Activated CD4-positive, alpha-beta T cell treated with anti-CD3 and anti-CD28 coated beads, Interleukin-2, amount 10 ng/mL, durations not matched to agents 24 days and 14 days (primary cell): ENCODE results near the gene ACO1. TPM values are rescaled to one million over a fixed set of nuclear protein-coding genes. Genes with fewer than 3 reads are reported as not detected.

ENCODE experiments used
- DNase-seq: peaks from one replicate; pipeline ENCODE4 v3.0.0; 2022
- H3K27ac Mint-ChIP-seq: one replicate; pipeline ENCODE4 v1.8.0; 2022; ENCODE audit warnings: mild to moderate bottlenecking, mixed read lengths
- H3K27me3 Mint-ChIP-seq: one replicate; pipeline ENCODE4 v1.8.0; 2022; ENCODE audit warnings: mixed read lengths
- H3K36me3 Mint-ChIP-seq: one replicate; pipeline ENCODE4 v1.8.0; 2022; ENCODE audit warnings: low read depth, mild to moderate bottlenecking, mixed read lengths
- H3K4me1 Mint-ChIP-seq: one replicate; pipeline ENCODE4 v1.8.0; 2021; ENCODE audit warnings: mixed read lengths
- H3K4me3 Mint-ChIP-seq: one replicate; pipeline ENCODE4 v1.8.0; 2022; ENCODE audit warnings: mild to moderate bottlenecking, moderate library complexity, mixed read lengths
- H3K9me3 Mint-ChIP-seq: one replicate; pipeline ENCODE4 v1.8.0; 2021; ENCODE audit warnings: mixed read lengths
- intact Hi-C: fragments of 100-400 bp; cut with micrococcal nuclease; formaldehyde crosslinking; loops from one replicate; pipeline ENCODE4 v1.15.1; 2023
- total RNA-seq: library from RNA; stranded (reverse); gene quantifications from 2 replicates; pipeline ENCODE4 v1.2.3, GENCODE V29; 2022

ACO1 gene
- total RNA-seq, 1 donor from 2014 or later: 7.4 TPM

DNA sequence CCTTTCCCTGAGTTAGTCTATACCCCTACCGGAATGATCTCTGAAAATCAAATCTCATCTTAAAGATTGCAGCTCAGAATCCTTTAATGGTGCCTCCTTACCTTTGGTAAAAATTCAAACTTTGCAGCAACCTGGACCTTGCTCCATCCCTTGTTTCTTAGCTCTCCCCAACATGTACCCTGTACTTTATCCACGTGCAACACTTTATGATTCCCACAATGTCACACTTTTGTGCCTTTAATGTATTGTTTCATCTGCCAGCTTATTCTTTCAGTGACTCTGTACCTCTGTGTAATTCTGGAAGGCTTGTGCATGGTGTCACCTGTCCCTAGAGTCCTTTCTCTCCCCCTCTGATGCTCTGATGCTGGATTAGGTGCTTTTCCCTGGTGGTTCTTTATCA, 9.5 kb downstream of the ACO1 start:
- no peaks in the 10 kb centered on the region for H3K9me3 Mint-ChIP-seq
- no peak overlapping the region for H3K4me3 Mint-ChIP-seq
- DNase-seq: no peak
- no peaks in the 10 kb centered on the region for H3K27me3 Mint-ChIP-seq
- no peaks in the 10 kb centered on the region for H3K36me3 Mint-ChIP-seq
- no peak overlapping the region for H3K27ac Mint-ChIP-seq
- peaks cover 1% of the 10 kb centered on the region for H3K4me1 Mint-ChIP-seq
- intact Hi-C loops: no loop called here

DNA sequence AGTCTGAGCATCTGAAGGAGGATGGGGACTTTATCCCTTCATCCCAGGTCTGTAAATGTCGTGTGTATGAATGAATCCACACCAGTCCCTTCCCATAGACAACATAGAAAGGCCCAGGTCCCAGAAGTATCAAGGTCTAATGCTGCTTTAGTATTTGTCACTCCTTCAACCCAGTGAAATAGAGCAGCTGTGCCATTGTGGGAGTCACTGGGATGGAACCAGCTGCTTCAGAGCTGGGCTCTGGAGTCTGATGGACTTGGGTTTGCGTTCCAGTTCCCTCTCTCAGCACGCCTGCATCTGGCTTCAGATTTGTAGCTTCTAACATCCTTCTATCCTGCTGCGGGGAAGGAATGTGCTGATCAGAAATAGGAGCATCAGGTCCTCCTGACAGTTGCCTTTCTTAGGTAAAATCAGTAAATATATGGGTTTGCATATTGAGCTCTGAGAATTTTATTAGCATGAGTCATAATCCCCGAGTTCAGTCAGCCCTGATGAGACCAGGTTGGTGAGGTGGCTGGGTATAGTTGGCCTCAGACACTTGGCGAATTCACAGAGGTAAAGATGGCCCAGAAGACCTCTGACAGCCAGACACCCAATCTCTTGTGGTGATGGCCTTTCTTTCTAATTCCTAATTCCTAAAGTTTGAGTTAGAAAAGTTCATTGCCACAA, 10.1 kb downstream of the ACO1 start:
- H3K36me3 Mint-ChIP-seq: no peaks in the 10 kb centered on the region
- H3K27ac Mint-ChIP-seq: no peak overlapping the region
- peaks cover 1% of the 10 kb centered on the region for H3K4me1 Mint-ChIP-seq
- H3K4me3 Mint-ChIP-seq: no peak overlapping the region
- no peak for DNase-seq
- intact Hi-C loops: no loop called here
- H3K27me3 Mint-ChIP-seq: no peaks in the 10 kb centered on the region
- H3K9me3 Mint-ChIP-seq: no peaks in the 10 kb centered on the region

DNA sequence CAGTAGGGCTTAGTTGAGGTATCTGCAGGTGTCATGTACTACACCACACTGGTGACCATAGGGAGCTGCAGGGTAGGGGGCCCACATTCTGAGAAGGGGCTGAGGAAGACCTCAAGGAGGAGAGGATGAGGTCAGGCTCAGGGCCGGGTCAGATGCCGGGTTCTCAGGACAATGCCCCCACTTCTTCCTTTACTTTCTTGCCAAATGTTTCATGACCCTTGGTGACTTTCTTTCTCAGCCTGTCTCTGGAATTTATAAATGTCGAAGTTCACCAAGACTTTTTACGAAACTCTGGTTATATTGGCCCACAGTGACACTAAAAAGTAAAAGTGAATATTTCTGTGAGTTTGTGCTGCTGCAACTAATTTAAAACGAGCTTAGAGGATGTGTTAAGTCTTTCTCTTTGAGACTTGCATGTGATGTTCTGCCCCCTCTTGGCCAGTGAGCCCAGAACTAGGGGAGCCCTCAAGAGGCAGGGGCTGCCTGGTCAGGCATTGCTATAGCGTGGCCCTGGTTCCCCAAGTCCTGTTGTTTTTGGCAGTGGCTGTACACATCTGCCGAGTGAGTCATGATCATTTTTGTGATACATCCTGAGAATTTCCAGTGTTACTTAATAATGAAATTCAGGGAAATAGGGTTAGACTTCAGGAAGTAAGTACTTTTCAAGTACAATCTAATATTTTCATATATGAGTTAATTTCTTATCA, 11.2 kb downstream of the ACO1 start:
- H3K4me1 Mint-ChIP-seq: peaks cover 1% of the 10 kb centered on the region
- DNase-seq: no peak
- intact Hi-C loops: no loop called here
- no peaks in the 10 kb centered on the region for H3K36me3 Mint-ChIP-seq
- H3K27ac Mint-ChIP-seq: no peak overlapping the region
- H3K4me3 Mint-ChIP-seq: no peak overlapping the region
- H3K27me3 Mint-ChIP-seq: no peaks in the 10 kb centered on the region
- no peaks in the 10 kb centered on the region for H3K9me3 Mint-ChIP-seq

DNA sequence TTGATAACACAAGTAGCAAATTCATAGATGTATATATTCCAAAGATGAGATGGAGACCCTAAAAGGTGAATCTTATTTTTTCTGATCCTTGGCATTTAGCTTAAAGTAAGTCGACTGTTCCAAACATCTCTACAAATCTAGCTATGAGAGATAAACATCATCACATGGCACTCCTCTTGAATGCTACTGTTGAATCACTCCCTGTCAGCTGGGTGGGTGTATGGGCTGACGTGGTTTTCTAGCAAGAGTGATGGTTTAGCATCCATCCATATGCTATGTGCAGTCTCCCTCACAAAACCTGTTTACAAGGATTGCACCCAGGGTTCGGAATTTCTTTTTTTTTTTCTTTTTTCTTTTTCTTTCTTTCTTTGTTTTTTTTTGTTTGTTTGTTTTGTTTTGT, 13.8 kb downstream of the ACO1 start:
- no peak overlapping the region for H3K27ac Mint-ChIP-seq
- peaks cover 3% of the 10 kb centered on the region for H3K4me1 Mint-ChIP-seq
- no peaks in the 10 kb centered on the region for H3K36me3 Mint-ChIP-seq
- no peaks in the 10 kb centered on the region for H3K27me3 Mint-ChIP-seq
- no peaks in the 10 kb centered on the region for H3K9me3 Mint-ChIP-seq
- intact Hi-C loops: no loop called here
- no peak overlapping the region for H3K4me3 Mint-ChIP-seq
- no peak for DNase-seq

DNA sequence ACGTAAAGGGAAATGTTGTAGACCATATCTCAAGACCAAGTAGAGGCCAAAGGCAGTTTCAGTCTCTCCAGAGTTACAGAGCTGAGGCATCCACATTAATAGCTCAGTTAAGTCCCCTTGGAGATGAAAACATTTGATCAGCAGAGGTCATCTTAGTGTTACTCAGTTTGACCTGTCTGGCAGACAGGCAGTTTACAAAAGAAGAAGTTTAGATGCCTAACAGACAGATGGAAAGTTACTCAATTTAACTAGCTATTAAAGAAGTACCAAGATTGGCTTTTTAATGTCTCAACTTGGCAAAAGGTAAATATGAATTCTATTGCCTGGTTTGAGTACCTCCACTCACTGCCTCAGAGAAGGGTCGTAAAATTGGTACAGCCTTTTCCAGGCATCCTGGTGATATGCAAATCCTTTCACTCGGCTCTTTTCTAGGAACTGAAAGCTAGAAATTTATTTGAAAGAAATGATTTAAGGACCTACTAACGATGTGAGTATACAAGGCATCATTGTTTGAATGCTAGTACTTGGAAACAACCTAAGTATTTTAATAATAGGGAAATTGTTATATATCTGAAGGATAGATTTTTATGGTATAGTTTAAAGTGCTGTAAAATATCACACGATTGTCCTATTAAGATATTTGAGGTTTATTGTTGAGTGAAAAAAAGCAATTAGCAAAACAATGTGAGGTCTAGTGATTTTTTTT, 14.8 kb downstream of the ACO1 start:
- Mint-ChIP-seq H3K9me3 (no peaks in the 10 kb centered on the region), H3K4me1 (peaks cover 7% of the 10 kb centered on the region), H3K4me3 (no peak overlapping the region), H3K36me3 (no peaks in the 10 kb centered on the region), H3K27me3 (no peaks in the 10 kb centered on the region), H3K27ac (no peak overlapping the region)
- intact Hi-C loops: no loop called here
- no peak for DNase-seq

DNA sequence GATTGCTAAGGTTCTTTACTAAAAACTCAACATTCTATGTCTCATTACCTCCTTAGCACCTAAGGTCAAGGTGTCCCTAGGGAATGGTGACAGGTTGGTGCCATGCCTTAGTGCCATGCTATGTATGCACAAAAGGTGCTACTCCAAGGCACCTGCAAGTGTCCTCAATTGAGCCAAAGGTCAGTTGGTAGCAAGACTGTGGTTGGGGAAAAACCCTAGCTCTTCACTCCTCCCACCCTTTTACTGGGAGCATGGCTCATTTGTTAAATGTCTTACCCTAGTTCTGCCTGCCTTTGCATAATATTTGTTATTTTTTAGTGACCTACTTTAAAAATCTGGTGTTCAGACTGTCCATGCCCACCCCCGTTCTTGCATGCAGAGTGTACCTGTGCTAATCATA, 17.0 kb downstream of the ACO1 start:
- intact Hi-C loops: no loop called here
- no peak for DNase-seq
- no peak overlapping the region for H3K4me3 Mint-ChIP-seq
- peaks cover 6% of the 10 kb centered on the region for H3K36me3 Mint-ChIP-seq
- H3K27ac Mint-ChIP-seq: no peak overlapping the region
- H3K4me1 Mint-ChIP-seq: peaks cover 7% of the 10 kb centered on the region
- no peaks in the 10 kb centered on the region for H3K27me3 Mint-ChIP-seq
- H3K9me3 Mint-ChIP-seq: peaks cover 3% of the 10 kb centered on the region

DNA sequence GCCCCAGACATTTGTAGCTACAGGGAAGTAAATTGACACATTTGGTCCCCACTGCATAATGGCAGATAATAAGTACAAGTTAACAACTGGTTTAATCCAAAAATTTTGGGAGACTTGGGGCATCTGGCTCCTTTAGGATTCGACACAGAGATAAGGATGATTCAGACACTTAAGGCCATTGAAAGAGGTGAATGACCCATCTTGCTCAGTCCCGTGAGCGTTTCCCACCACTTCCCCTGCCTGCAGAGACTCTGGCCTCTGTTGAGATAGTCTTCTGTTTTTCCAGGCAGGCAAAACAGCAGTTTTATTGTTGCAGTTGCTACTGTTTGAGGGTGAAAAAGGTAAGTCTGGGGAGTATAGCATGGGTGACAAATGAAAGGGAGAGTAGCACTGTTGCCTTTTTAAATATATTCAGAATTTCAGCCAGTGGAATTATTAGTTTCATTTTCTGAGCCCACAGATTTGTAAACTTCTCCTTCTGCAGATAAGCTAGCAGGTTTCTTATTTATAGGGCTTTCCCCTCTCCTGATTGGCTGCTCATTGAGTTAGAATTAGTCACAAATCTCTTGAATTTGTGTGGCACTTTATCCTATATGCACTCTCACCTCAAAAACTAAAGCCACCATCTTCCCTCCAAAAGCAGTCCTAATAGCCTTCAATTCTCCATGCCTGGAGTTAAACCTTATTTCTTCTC, 19.3 kb downstream of the ACO1 start:
- Mint-ChIP-seq H3K9me3 (peaks cover 3% of the 10 kb centered on the region), H3K27me3 (no peaks in the 10 kb centered on the region), H3K4me1 (peaks cover 7% of the 10 kb centered on the region), H3K4me3 (no peak overlapping the region), H3K27ac (no peak overlapping the region), H3K36me3 (peaks cover 16% of the 10 kb centered on the region)
- no peak for DNase-seq
- intact Hi-C loops: no loop called here

DNA sequence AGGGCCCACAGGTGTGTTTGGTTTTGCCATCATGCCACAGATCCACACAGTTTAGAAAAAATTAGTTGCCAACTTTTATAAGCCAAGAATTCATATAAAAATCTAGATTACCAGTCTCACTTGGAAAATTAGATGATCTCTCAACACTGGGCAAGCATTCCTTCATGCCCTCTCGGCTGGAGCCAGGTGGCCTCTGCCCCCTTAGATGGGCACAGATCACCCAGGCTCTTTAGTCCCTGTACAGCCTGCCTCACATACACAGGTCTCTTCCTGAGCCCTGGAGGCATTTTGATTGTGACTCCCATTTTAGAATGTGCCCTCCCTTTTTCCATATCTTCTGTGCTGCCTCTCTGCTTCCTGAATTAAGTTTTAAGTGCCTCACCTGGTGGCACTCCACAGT, 20.0 kb downstream of the ACO1 start:
- Mint-ChIP-seq H3K36me3 (peaks cover 19% of the 10 kb centered on the region), H3K4me1 (peaks cover 7% of the 10 kb centered on the region), H3K4me3 (no peak overlapping the region), H3K9me3 (peaks cover 3% of the 10 kb centered on the region), H3K27me3 (no peaks in the 10 kb centered on the region), H3K27ac (no peak overlapping the region)
- no peak for DNase-seq
- intact Hi-C loops: no loop called here

DNA sequence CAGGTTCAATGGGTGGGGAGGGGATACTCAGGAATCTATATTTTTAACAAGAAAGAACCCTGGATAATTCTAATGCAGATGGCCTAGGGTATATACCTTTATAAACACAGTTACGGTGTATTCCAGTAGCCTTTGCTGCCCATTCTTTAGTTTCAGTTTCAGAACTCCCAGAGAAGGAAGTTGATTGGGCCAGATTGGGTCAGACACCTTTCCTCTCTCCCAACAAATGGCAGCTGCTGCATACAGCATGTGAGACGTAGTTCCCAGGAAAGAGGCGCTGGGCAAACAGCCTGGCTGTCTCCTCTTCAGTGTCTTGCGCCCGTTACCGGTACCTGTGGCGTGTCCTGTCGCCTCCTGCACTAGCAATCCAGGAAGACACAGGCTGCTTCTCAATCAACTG, 20.4 kb downstream of the ACO1 start:
- H3K4me1 Mint-ChIP-seq: peaks cover 7% of the 10 kb centered on the region
- H3K27me3 Mint-ChIP-seq: no peaks in the 10 kb centered on the region
- H3K36me3 Mint-ChIP-seq: peaks cover 20% of the 10 kb centered on the region
- no peak overlapping the region for H3K27ac Mint-ChIP-seq
- DNase-seq: no peak
- H3K4me3 Mint-ChIP-seq: no peak overlapping the region
- intact Hi-C loops: no loop called here
- peaks cover 3% of the 10 kb centered on the region for H3K9me3 Mint-ChIP-seq

DNA sequence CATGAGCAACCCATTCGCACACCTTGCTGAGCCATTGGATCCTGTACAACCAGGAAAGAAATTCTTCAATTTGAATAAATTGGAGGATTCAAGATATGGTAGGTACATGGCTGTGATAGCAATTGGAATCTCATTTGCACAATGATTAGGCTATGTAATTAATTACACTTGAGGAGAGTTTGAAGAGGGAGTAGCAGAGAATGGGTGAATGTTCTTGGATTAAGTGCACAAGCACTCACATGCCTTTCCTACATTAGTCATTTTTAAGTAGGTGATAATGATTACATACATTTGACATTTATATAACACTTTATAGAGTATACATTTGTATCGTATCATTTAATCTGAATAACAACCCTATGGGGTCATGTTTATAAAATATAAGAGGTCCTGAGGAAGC, 21.1 kb downstream of the ACO1 start:
- intact Hi-C loops: no loop called here
- Mint-ChIP-seq H3K4me1 (peaks cover 7% of the 10 kb centered on the region), H3K27ac (no peak overlapping the region), H3K4me3 (no peak overlapping the region), H3K9me3 (peaks cover 3% of the 10 kb centered on the region), H3K36me3 (peaks cover 21% of the 10 kb centered on the region), H3K27me3 (no peaks in the 10 kb centered on the region)
- DNase-seq: no peak

DNA sequence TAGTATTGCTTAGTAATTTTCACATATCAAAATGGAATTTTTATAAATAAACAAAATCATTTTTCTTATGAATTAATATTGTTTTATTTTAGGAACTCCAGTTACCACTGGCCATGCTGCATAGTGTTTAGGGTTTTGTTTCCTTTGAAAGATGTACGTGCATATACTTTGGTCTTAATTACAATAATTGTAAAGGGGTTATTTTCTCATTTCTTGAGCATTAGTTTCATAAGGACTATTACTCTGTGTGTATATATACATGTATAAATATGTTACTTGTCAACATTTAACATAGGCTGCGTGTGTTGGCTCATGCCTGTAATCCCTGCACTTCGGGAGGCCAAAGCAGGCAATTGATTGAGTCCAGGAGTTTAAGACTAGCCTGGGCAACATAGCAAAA, 21.6 kb downstream of the ACO1 start:
- no peak overlapping the region for H3K4me3 Mint-ChIP-seq
- peaks cover 3% of the 10 kb centered on the region for H3K9me3 Mint-ChIP-seq
- intact Hi-C loops: no loop called here
- H3K27me3 Mint-ChIP-seq: no peaks in the 10 kb centered on the region
- peaks cover 7% of the 10 kb centered on the region for H3K4me1 Mint-ChIP-seq
- no peak overlapping the region for H3K27ac Mint-ChIP-seq
- no peak for DNase-seq
- H3K36me3 Mint-ChIP-seq: peaks cover 21% of the 10 kb centered on the region

DNA sequence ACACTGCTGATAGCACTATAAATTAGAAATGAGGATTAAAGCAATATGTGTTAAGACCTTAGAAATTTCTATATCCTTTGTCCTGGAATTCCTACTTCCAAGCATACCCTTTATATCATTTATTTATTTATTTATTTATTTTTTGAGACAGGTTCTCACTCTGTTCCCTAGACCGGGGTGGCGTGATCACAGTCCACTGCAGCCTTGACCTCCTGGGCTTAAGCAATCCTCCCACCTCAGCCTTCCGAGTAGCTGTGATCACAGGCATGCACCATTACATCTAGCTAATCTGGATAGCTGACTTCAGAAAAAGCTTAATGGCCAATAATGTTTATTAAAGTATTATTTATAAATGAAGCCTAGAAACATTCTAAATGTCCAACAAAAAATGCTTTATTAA, 27.3 kb downstream of the ACO1 start:
- no peak for DNase-seq
- H3K27me3 Mint-ChIP-seq: no peaks in the 10 kb centered on the region
- no peaks in the 10 kb centered on the region for H3K9me3 Mint-ChIP-seq
- intact Hi-C loops: no loop called here
- no peak overlapping the region for H3K4me3 Mint-ChIP-seq
- no peak overlapping the region for H3K27ac Mint-ChIP-seq
- no peaks in the 10 kb centered on the region for H3K4me1 Mint-ChIP-seq
- peaks cover 24% of the 10 kb centered on the region for H3K36me3 Mint-ChIP-seq

DNA sequence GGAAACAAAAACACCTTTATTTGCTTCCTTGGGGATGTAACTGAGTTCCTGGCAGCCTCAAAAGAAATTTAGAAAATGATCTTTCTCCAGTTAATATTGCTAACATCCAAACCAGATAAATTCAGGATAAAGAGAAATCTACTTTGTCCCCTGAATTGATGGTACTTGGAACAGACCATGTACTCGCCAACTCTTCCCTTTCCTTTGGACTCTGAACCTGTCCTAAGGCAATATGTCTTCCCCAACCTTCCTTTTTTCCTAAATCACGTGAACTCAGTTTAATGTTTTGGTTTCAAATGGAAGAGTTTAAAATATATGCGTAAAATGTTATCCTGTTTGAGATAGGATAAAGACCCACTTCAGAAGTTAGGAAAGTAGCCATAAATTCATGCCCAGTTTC, 28.0 kb downstream of the ACO1 start:
- Mint-ChIP-seq H3K27me3 (no peaks in the 10 kb centered on the region), H3K4me1 (no peaks in the 10 kb centered on the region), H3K27ac (no peak overlapping the region), H3K36me3 (peaks cover 20% of the 10 kb centered on the region), H3K4me3 (no peak overlapping the region), H3K9me3 (no peaks in the 10 kb centered on the region)
- intact Hi-C loops: no loop called here
- no peak for DNase-seq

DNA sequence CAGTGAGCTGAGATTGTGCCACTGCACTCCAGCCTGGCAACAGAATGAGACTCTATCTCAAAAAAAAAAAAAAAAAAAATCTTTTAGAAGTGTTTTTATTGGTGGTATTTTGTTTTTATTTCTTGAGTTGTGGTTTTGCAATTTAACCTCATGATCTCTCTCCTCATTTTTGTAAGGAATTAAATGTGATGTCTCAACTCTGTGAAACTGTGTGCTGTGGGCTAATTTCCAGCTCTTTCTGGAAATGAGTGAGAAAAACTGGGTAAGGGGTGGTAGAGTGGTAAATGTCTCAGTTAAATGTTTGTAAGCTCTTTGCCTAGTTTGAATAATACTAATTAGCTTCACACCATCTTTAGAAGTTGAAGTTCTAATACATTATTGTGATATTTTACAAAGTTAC, 29.0 kb downstream of the ACO1 start:
- Mint-ChIP-seq H3K27me3 (no peaks in the 10 kb centered on the region), H3K4me1 (no peaks in the 10 kb centered on the region), H3K9me3 (no peaks in the 10 kb centered on the region), H3K27ac (no peak overlapping the region), H3K4me3 (no peak overlapping the region), H3K36me3 (peaks cover 16% of the 10 kb centered on the region)
- intact Hi-C loops: no loop called here
- no peak for DNase-seq
